Left lung (tissue), 10 donors: ENCODE results near the gene ARL10. TPM values are rescaled to one million over a fixed set of nuclear protein-coding genes. Genes with fewer than 3 reads are reported as not detected.

Experiments
- ATAC-seq: fragments of 200-7000 bp; cut with Tn5 transposase; one replicate; pipeline ENCODE4 v1.9.1; 2020; ENCODE audit warnings: moderate library complexity
- DNase-seq, 4 donors: peaks; one replicate each; pipeline ENCODE4 v3.0.0-alpha.2; 2013 to 2020
- H3K27ac ChIP-seq, 2 donors: fragments of 200-600 bp; sonication (generic) in 1 of 2; one replicate each; pipeline versions ENCODE4 v1.5.0 to v1.8.0; 2020 to 2021
- H3K27me3 ChIP-seq, 2 donors: fragments of 200-600 bp; sonication (generic) in 1 of 2; one replicate each; pipeline versions ENCODE4 v1.5.0 to v1.8.0; 2020 to 2021
- H3K36me3 ChIP-seq, 2 donors: fragments of 200-600 bp; sonication (generic) in 1 of 2; one replicate each; pipeline versions ENCODE4 v1.5.0 to v1.8.0; 2020 to 2021
- H3K4me1 ChIP-seq, 2 donors: fragments of 200-600 bp; one replicate each; pipeline ENCODE4 v1.8.0; 2021
- H3K4me3 ChIP-seq, 2 donors: fragments of 200-600 bp; sonication (generic) in 1 of 2; one replicate each; pipeline versions ENCODE4 v1.5.0 to v1.8.0; 2020 to 2021; ENCODE audit warnings: mild to moderate bottlenecking in 1 of 2
- H3K9me3 ChIP-seq, 2 donors: fragments of 200-600 bp; sonication (generic) in 1 of 2; one replicate each; pipeline versions ENCODE4 v1.5.0 to v1.8.0; 2020 to 2021
- CTCF ChIP-seq, 2 donors: fragments of 200-600 bp; sonication (generic) in 1 of 2; IDR thresholded peaks; one replicate each; pipeline versions ENCODE4 v1.5.0 to v1.8.0; 2021; ENCODE audit warnings: antibody characterized with exemption in 2 of 2
- intact Hi-C, 2 donors: fragments of 100-400 bp; cut with DNase I; formaldehyde crosslinking; loops; one replicate each; pipeline versions ENCODE4 v1.11.2 to v1.14.2; 2022
- polyA plus RNA-seq, 6 donors: library from polyadenylated mRNA; unstranded; fragments of 120-200 nt; gene quantifications; one replicate each; pipeline ENCODE4 v1.2.1, GENCODE V29; 2013; ENCODE audit not compliant: insufficient read length in 6 of 6
- total RNA-seq, 2 donors: library from RNA; stranded (reverse); fragmentation: NEBNext Ultra II Directional; extraction: Animal tissue kit (Norgen Biotek cat#: 25700); gene quantifications; one replicate each; pipeline ENCODE4 v1.2.1, GENCODE V29; 2021
- donor health status: DM: no; HTN: yes; CAD: no.
- donor health status: DM: no; HTN: no; CAD: no.

ARL10 gene
- total and polyA plus RNA-seq, 8 donors = 6.0 to 20.1 (median 18.2) TPM

- ATAC-seq = peak; percentile 99
- Histone ChIP-seq H3K36me3 (peaks cover 0 to 21% of the 10 kb centered on the region in 2 donors), H3K9me3 (no peaks in the 10 kb centered on the region), H3K4me1 (peaks cover 7 to 44% of the 10 kb centered on the region in 2 donors), H3K27ac (peak within 1 kb of the TSS; percentile 49 to 62), H3K27me3 (peaks cover 0 to 27% of the 10 kb centered on the region in 2 donors), H3K4me3 (peak within 1 kb of the TSS; percentile 75 to 89)
- intact Hi-C loops = no loop called here
- TF ChIP-seq CTCF (IDR thresholded peaks at IDR 0.05) = no peak
- peak; percentile 85 to 99 (median 96) for DNase-seq
Observed at GRCh38 chr5:176361437-176362232, 3.7 kb upstream of the ARL10 start, which contains the start of gene KIAA1191. Gene KIAA1191, minus strand, starts transcription at chr5:176361764. Its CDS starts 2,256 bp downstream, at chr5:176359508.

- no peaks in the 10 kb centered on the region for H3K9me3 ChIP-seq
- intact Hi-C loops = no loop called here
- peak overlapping the region; percentile 75 to 89 for H3K4me3 ChIP-seq
- TF ChIP-seq CTCF (IDR thresholded peaks at IDR 0.05) = no peak
- peaks cover 0 to 16% of the 10 kb centered on the region in 2 donors for H3K36me3 ChIP-seq
- H3K27me3 ChIP-seq = peaks cover 0 to 33% of the 10 kb centered on the region in 2 donors
- DNase-seq = no peak
- peaks cover 7 to 45% of the 10 kb centered on the region in 2 donors for H3K4me1 ChIP-seq
- peak overlapping the region; percentile 34 to 62 for H3K27ac ChIP-seq
- no peak for ATAC-seq
Observed at GRCh38 chr5:176362233-176362490, 3.1 kb upstream of the ARL10 start.

GRCh38 chr5:176364765-176365350, 429 bp upstream of the ARL10 start:
- Histone ChIP-seq H3K4me1 (peaks cover 4 to 38% of the 10 kb centered on the region in 2 donors), H3K27me3 (peaks cover 0 to 40% of the 10 kb centered on the region in 2 donors), H3K4me3 (peak overlapping the region; percentile 84 to 86), H3K9me3 (no peaks in the 10 kb centered on the region), H3K27ac (no peak overlapping the region), H3K36me3 (no peaks in the 10 kb centered on the region)
- intact Hi-C loops = no loop called here
- ATAC-seq (no peak), DNase-seq (no peak)
- TF ChIP-seq CTCF (IDR thresholded peaks at IDR 0.05) = no peak

- peaks cover 0 to 40% of the 10 kb centered on the region in 2 donors for H3K27me3 ChIP-seq
- no peaks in the 10 kb centered on the region for H3K9me3 ChIP-seq
- DNase-seq = no peak
- ATAC-seq = no peak
- peaks cover 0 to 25% of the 10 kb centered on the region in 2 donors for H3K4me1 ChIP-seq
- intact Hi-C loops = no loop called here
- TF ChIP-seq CTCF (IDR thresholded peaks at IDR 0.05) = no peak
- no peak overlapping the region for H3K27ac ChIP-seq
- peak overlapping the region; percentile 84 to 86 for H3K4me3 ChIP-seq
- H3K36me3 ChIP-seq = no peaks in the 10 kb centered on the region
Observed at GRCh38 chr5:176366232-176366894, 1.1 kb downstream of the ARL10 start.

GRCh38 chr5:176368726-176369125, 3.4 kb downstream of the ARL10 start:
- Histone ChIP-seq H3K9me3 (no peaks in the 10 kb centered on the region), H3K4me3 (no peak overlapping the region), H3K27ac (no peak overlapping the region), H3K36me3 (no peaks in the 10 kb centered on the region), H3K4me1 (peaks cover 0 to 18% of the 10 kb centered on the region in 2 donors), H3K27me3 (peaks cover 0 to 40% of the 10 kb centered on the region in 2 donors)
- intact Hi-C loops = no loop called here
- ATAC-seq (no peak), DNase-seq (no peak)
- TF ChIP-seq CTCF (IDR thresholded peaks at IDR 0.05) = no peak
